DMS79 treated with DMSO at 0.1 percent for 48 hours (cell line): Measurements from ENCODE around the gene TMOD2.
A peak's percentile ranks its signal among the peaks of the same experiment; 100 is the strongest.

Source experiments
- DNase-seq: peaks from one replicate; lab custom pipeline; 2025; lab: John Stamatoyannopoulos, UW

Gene TMOD2

DNA sequence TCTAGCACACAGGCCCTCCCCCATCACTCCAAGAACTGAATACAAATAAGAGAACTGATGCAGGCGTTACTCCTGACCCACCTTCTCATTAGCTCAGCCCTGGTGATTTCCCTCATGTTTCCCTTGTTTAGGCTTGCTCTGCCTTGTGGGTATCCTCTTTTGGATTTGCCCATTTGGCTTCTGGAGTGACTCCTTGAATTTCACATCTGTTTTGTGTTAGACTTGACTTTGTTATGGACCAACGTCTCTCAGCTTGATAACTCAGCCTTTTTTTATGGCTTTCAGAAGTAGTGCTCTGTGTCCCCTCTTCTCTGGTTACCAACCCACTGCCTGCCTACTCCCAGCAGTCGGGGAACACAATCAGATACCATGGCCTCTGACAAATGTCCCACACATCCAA, 66.8 kb downstream of the TMOD2 start:
- no peak for DNase-seq

DNA sequence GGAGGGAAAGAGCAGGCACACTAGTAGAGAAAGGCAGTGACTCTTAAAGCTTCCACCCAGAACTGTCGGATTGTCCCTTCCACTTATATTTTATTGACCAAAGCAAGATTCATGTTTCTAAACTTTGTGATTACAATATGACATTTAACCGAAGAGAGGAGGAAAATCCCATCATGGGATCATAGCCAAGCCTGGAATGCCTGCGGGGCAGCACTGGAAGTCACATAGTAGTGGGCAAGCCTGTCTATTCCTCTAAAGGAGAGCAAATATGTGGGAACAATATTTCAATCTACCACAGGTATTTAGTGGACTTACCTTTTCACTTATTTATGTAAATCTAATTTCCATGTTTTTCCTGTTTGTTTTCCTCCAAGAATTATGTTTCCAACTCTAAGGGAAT, 74.3 kb downstream of the TMOD2 start:
- no peak for DNase-seq

GRCh38 chr15:51828621-51829375, 77.4 kb downstream of the TMOD2 start:
- DNase-seq: no peak

DNA sequence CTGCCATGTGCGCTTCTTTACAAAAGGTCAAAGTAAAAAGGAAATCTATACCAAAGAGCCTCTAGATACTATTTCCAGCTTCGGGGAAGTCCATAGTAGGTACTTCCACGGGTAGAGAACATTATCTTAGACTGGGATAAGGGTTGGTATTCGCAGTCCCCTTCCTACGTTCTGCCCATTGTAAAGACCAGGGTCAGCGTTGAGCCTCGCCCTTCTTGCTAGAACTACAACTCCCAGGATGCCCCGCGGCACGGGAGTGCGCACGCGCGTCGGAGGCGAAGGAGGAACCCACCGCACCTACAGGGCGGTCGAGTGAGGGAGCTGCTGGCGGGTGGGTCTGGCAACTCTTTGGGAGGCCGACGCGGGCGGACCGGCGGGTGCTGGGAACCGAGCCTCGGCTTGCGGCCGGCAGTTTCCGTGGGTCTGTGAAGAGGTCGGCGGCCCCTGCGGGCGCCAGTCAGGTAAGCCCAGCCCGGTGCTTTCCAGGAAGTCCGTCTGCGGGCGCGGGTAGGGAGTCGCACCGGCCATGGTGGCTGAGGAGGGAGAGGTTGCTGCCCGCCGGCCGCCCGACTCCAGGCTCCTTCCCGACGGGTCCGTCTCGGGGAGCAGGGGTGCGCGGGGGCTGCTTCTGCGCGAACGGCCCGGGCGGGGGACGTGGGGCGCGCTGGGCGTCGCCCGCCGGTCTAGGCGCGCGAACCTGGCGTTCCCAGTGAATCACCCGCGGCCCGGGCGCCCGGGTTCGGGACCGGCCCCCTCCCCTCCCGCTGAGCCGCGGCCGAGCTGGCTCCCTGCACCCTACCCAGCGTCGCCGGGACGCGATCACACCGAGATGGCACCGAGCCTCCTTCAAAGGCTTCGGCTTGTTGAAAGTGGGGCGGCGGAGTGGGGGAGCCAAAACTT, 78.2 kb downstream of the TMOD2 start, which contains the start of gene TMOD3:
Gene TMOD3 (plus strand): TSS at position 278 of the 900 bp plus-strand sequence. CDS start 33,232 bp downstream, outside the sequence.
- DNase-seq: peak; percentile 31

GRCh38 chr15:51830276-51830806, 78.9 kb downstream of the TMOD2 start:
- no peak for DNase-seq

DNA sequence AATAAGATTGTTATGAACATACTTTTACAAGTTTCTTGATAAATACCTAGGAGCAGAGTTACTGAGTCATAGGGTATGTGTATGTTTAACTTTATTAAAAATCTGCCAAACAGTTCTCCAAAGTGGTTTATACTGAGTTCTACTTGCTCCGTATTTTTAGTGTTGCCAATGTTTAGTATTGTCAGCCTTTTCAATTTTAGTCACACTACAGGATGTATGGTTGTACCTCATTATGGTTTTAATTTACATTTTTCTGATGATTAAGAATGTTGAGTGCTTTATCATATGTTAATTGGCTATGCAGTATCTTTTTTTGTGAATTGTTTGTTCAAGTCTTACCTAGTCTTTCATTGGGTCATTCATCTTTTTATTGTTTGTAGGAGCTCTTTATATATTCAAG, 82.4 kb downstream of the TMOD2 start:
- no peak for DNase-seq

- no peak for DNase-seq
Measured at GRCh38 chr15:51837792-51838251, 86.4 kb downstream of the TMOD2 start.

GRCh38 chr15:51838270-51838669, 86.9 kb downstream of the TMOD2 start:
- DNase-seq: no peak

- DNase-seq: no peak
Measured at GRCh38 chr15:51840692-51841091, 89.3 kb downstream of the TMOD2 start.

DNA sequence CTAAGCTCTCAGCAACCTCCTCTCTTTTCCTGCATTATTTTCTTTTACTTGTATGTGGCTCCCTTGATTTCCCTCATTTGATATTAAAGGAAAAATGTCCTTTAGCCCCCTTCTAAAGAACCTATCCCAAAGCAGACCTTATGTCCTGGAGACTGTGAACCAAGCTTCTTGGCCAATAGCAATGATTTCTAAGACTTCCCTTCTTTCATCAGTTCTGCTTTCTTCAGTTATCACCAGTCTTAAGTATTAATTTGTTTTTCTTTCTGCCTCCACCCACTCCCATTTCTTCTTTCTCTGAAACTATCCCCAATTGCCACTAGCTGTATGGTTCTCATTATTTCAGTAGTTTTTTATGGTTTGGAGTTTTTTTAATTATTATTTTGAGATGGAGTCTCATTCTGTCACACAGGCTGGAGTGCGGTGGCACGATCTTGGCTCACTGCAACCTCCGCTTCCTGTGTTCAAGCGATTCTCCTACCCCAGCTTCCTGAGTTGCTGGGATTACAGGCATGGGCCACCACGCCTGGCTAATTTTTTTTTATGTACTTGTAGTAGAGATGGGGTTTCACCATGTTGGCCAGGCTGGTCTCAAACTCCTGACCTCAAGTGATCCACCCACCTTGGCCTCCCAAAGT, 90.1 kb downstream of the TMOD2 start:
- DNase-seq: no peak

DNA sequence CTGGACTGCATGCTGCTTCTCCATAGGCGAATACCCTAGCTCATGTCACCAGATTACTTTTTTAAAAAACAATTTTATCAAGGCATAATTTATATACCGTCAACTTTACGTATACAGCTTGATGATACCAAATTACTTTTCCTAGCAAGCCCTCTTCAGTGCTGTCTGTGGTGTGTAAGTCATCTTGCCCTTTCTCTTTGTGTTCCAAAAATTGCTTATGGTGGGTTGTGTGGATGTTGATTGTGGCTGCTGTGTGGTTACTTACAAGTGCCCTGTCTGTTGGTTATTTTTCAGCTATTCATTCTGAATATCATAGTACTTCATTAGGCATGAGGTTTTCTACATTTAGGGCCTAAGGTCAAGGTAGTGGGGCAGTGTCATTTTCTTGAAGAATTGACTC, 90.9 kb downstream of the TMOD2 start:
- no peak for DNase-seq

GRCh38 chr15:51842852-51843737, 91.7 kb downstream of the TMOD2 start:
- DNase-seq: no peak

GRCh38 chr15:51844747-51845426, 93.5 kb downstream of the TMOD2 start:
- no peak for DNase-seq

DNA sequence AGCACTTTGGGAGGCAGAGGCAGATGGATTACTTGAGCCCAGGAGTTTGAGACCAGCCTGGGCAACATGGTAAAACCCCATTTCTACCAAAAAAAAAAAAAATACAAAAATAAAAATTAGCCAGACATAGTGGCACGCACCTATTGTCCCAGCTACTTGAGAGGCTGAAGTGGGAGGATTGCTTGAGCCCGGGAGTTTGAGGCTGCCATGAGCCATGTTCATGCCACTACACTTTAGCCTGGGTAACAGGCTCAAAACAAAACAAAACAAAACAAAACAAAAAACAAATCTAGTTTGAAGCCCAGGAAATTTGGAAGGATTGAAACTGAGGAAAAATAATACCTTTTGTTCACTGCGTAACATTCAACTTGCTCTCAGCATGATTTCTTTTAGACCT, 94.7 kb downstream of the TMOD2 start:
- DNase-seq: no peak

DNA sequence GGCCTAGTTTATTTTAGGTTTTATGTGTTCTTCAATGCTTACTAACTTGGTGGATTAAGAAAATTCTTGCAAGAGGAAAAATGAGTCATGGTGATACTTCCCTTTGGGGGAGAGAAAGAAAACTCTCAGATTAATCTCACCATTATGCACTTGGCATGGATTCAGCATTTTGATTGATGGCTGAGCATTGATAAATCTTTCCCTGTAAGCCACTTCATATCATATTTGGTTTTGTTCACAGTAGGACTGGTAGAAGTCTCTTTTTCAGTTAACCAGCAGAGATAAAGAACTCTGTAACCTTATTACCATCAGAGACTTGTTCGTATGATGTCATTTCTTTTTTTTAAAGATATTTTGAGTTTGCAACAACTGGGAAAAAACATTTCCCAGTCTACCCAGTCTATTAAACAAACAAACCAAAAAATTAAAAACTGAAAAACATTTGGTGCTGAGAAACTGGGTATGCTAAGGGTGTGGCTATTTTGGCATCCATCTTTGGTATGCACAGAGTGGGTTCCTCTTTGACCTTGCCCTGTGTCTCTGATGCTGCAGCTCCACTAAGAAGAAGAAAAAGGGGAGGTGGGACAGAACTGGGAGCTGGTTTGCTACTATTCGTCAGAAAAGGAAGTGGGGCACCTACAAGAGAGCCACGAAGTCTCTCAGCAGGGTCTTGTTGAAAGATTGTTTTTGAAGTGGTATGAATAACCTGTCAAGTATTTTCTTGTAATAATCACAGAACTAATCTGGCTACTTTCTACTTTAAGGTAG, 95.2 kb downstream of the TMOD2 start:
- no peak for DNase-seq

DNA sequence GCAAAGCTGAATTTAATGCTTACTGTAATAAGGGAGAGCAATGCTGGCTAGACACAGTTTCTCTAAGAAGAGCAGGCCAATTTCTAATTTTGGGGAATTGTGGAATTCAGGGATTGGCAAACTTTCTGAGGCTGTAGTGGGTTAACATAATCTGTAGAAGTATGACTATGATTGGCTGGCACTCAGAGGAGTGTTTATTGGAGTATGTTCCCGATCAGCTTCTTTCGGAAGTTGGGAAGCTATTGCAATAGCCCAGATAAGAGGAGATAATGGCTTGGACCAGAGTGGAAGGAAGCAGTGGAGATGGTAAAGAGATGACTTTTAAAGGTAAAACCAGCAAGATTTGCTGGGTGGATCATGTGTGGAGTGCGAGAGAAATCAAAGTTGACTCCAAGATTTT, 97.4 kb downstream of the TMOD2 start:
- DNase-seq: no peak

GRCh38 chr15:51849860-51850259, 98.5 kb downstream of the TMOD2 start:
- no peak for DNase-seq

- no peak for DNase-seq
Measured at GRCh38 chr15:51853998-51854397, 102.6 kb downstream of the TMOD2 start.

DNA sequence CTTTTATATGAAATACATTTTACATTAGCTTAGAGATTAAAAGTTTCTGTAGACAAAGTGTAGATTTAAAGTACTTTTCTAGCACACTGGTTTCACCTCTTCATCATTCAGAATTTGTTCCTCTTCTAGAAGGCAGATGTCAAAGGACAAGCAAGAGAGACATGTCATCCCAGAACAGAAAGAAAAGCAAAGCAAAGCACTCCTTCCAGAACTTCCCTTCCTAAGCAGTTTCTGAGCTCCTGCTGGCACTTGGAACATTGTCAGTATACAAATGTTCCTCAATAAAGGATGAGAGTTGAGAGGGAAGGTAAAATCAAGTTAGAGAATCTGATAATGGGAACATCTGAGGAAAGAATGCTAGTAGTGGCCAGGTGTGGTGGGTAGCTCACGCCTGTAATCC, 104.2 kb downstream of the TMOD2 start:
- DNase-seq: no peak
